GM12878 (cell line): ENCODE data around the gene PRKX. TPM values are rescaled to one million over a fixed set of nuclear protein-coding genes. Genes with fewer than 3 reads are reported as not detected.

Source experiments
- ATAC-seq: fragments of 200-7000 bp; cut with Tn5 transposase; 3 replicates; pipeline ENCODE4 v1.9.1; 2020; ENCODE audit warnings: mild to moderate bottlenecking, moderate library complexity
- BruUV-seq: library from RNA; stranded (reverse); fragments of 400-500 nt; replicated peaks from 2 replicates; lab custom pipeline; 2021; lab: Mats Ljungman, UMichigan
- CTCF ChIA-PET: fragments of 300-600 bp; sonication (Branson Sonifier 250); formaldehyde crosslinking; extraction: SDS; loops from one replicate; lab custom pipeline; 2021; ENCODE audit warnings: inconsistent platforms; lab: Yijun Ruan, JAX
- POLR2A ChIA-PET: fragments of 350-600 bp; formaldehyde crosslinking; extraction: SDS; loops from one replicate; lab custom pipeline; 2021; ENCODE audit warnings: inconsistent platforms; lab: Charles Lee
- RAD21 ChIA-PET: fragments of 300-600 bp; sonication (Branson Sonifier 250); formaldehyde crosslinking; loops from one replicate; lab custom pipeline; 2023; ENCODE audit warnings: antibody characterized with exemption; ENCODE audit not compliant: unreplicated experiment; lab: Charles Lee
- SMC1A ChIA-PET: fragments of 300-600 bp; sonication (Branson Sonifier 250); formaldehyde crosslinking; loops from one replicate; lab custom pipeline; 2023; ENCODE audit not compliant: unreplicated experiment, uncharacterized antibody; lab: Charles Lee
- DNase-seq: peaks from one replicate; pipeline ENCODE4 v3.0.0-alpha.2; 2011; ENCODE audit warnings: low read depth, low spot score
- FAIRE-seq: peaks from 3 replicates; lab custom pipeline; 2011; peaks lifted over from hg19 to GRCh38; lab: Jason Lieb, UNC
- H2AFZ ChIP-seq: 2 replicates; pipeline ENCODE4 v1.6.0; 2011; ENCODE audit warnings: low read depth, low read length, control low read depth; ENCODE audit not compliant: control insufficient read depth
- H3K27ac ChIP-seq: 2 replicates; pipeline ENCODE4 v1.5.1; 2011; ENCODE audit warnings: control low read depth; ENCODE audit not compliant: control insufficient read depth, insufficient read depth
- H3K27me3 ChIP-seq, 2 experiments: replicated peaks in 1 of 2; 2 replicates each; pipeline versions ENCODE4 v1.6.0 to v1.6.1; 2011; ENCODE audit warnings: low read length in 1 of 2; ENCODE audit not compliant: control insufficient read depth in 2 of 2, insufficient read depth in 2 of 2
- H3K36me3 ChIP-seq, 2 experiments: 2 replicates each; pipeline ENCODE4 v1.5.1; 2011; ENCODE audit warnings: low read length in 1 of 2; ENCODE audit not compliant: control insufficient read depth in 2 of 2, insufficient read depth in 2 of 2
- H3K4me1 ChIP-seq: 2 replicates; pipeline ENCODE4 v1.6.1; 2011; ENCODE audit warnings: mild to moderate bottlenecking, low read length, moderate library complexity, mixed read lengths; ENCODE audit not compliant: control insufficient read depth, insufficient read depth
- H3K4me2 ChIP-seq: 2 replicates; pipeline ENCODE4 v1.6.0; 2011; ENCODE audit warnings: control low read depth; ENCODE audit not compliant: control insufficient read depth, insufficient read depth
- H3K4me3 ChIP-seq: fragments of 200-600 bp; sonication (generic); 2 replicates; pipeline ENCODE4 v1.5.1; 2016
- H3K79me2 ChIP-seq: 2 replicates; pipeline ENCODE4 v1.6.0; 2011; ENCODE audit warnings: low read length; ENCODE audit not compliant: control insufficient read depth, insufficient read depth
- H3K9ac ChIP-seq: 2 replicates; pipeline ENCODE4 v1.8.0; 2011; ENCODE audit warnings: low read length, control low read depth, mixed read lengths; ENCODE audit not compliant: control insufficient read depth, insufficient read depth
- H3K9me3 ChIP-seq: replicated peaks from 3 replicates; pipeline ENCODE4 v1.5.1; 2011; ENCODE audit warnings: mild to moderate bottlenecking, low read length; ENCODE audit not compliant: control insufficient read depth, insufficient read depth
- H4K20me1 ChIP-seq: 2 replicates; pipeline ENCODE4 v1.6.0; 2011; ENCODE audit not compliant: control insufficient read depth, insufficient read depth
- BHLHE40 ChIP-seq, 2 experiments: fragments of 450-650 bp in 1 of 2; IDR thresholded peaks; 2 replicates each; pipeline ENCODE4 v1.6.1; 2011 to 2017; ENCODE audit warnings: low read depth in 2 of 2, borderline replicate concordance in 1 of 2, improper control_type of control experiment in 1 of 2, low read length in 1 of 2, mild to moderate bottlenecking in 1 of 2
- CEBPB ChIP-seq, 2 experiments: fragments of 150-350 bp in 1 of 2; IDR thresholded peaks; 2 replicates each; pipeline ENCODE4 v1.6.1; 2012 to 2014; ENCODE audit warnings: low read depth in 2 of 2, low read length in 2 of 2, borderline replicate concordance in 1 of 2, inconsistent platforms in 1 of 2
- CHD1 ChIP-seq: IDR thresholded peaks from 2 replicates; pipeline ENCODE4 v1.6.1; 2012; ENCODE audit warnings: low read depth, low read length, improper control_type of control experiment
- CHD4 ChIP-seq: fragments of 200-600 bp; sonication (generic); IDR thresholded peaks from 2 replicates; pipeline ENCODE4 v1.6.1; 2016; ENCODE audit warnings: mild to moderate bottlenecking
- CREB1 ChIP-seq: IDR thresholded peaks from 2 replicates; pipeline ENCODE4 v1.6.1; 2012; ENCODE audit warnings: low read depth, mild to moderate bottlenecking, inconsistent platforms
- CTCF ChIP-seq, 3 experiments: IDR thresholded peaks in 2 of 3; conservative IDR thresholded peaks in 1 of 3; 2 replicates each; pipeline ENCODE4 v1.5.1; 2011; ENCODE audit warnings: low read depth in 3 of 3, low read length in 3 of 3, mild to moderate bottlenecking in 3 of 3, control low read depth in 2 of 3, moderate library complexity in 2 of 3, inconsistent platforms in 1 of 3, mixed read lengths in 1 of 3; ENCODE audit not compliant: control insufficient read depth in 2 of 3, insufficient read depth in 1 of 3; ENCODE audit errors: extremely low read depth in 1 of 3
- EED ChIP-seq: sonication (generic); IDR thresholded peaks from 2 replicates; pipeline ENCODE4 v1.6.1; 2016; ENCODE audit warnings: antibody characterized with exemption, low read depth
- EGR1 ChIP-seq, 2 experiments: IDR thresholded peaks; 1 replicate in 1 of 2; 2 replicates in 1 of 2; pipeline ENCODE4 v1.6.1; 2011 to 2012; ENCODE audit warnings: low read depth in 2 of 2, low read length in 2 of 2, borderline replicate concordance in 1 of 2, mild to moderate bottlenecking in 1 of 2, moderate library complexity in 1 of 2
- KLF5 ChIP-seq: fragments of 450-650 bp; IDR thresholded peaks from 2 replicates; pipeline ENCODE4 v1.6.1; 2014; ENCODE audit warnings: mild to moderate bottlenecking; ENCODE audit not compliant: partially characterized antibody
- NBN ChIP-seq: fragments of 450-650 bp; IDR thresholded peaks from 2 replicates; pipeline ENCODE4 v1.6.1; 2016
- PKNOX1 ChIP-seq: fragments of 450-650 bp; IDR thresholded peaks from 2 replicates; pipeline ENCODE4 v1.6.1; 2016; ENCODE audit warnings: mild to moderate bottlenecking
- POLR2AphosphoS2 ChIP-seq: IDR thresholded peaks from 2 replicates; pipeline ENCODE4 v1.6.1; 2011; ENCODE audit warnings: low read depth, mild to moderate bottlenecking, low read length, improper control_type of control experiment, moderate library complexity
- SPI1 ChIP-seq: IDR thresholded peaks from 2 replicates; pipeline ENCODE4 v1.6.1; 2011; ENCODE audit warnings: low read depth, mild to moderate bottlenecking, low read length, moderate library complexity, borderline replicate concordance; ENCODE audit not compliant: insufficient read depth
- SUPT20H ChIP-seq: IDR thresholded peaks from 2 replicates; pipeline ENCODE4 v1.6.1; 2011; ENCODE audit warnings: low read depth, mild to moderate bottlenecking, low read length, moderate library complexity, borderline replicate concordance; ENCODE audit not compliant: control insufficient read depth
- USF2 ChIP-seq: IDR thresholded peaks from 2 replicates; pipeline ENCODE4 v1.6.1; 2011; ENCODE audit warnings: low read depth, low read length, improper control_type of control experiment, borderline replicate concordance
- ZNF217 ChIP-seq: fragments of 450-650 bp; IDR thresholded peaks from 2 replicates; pipeline ENCODE4 v1.6.1; 2017; ENCODE audit warnings: antibody characterized with exemption, mild to moderate bottlenecking
- WGBS: methylation state at CpG from one replicate; pipeline ENCODE4 v1.1.6; 2016; ENCODE audit warnings: low lambda C conversion rate; ENCODE audit not compliant: insufficient replicate concordance, insufficient coverage; ENCODE audit errors: missing lambda C conversion rate; 5-methylcytosine and 5-hydroxymethylcytosine counted together
- in situ Hi-C: fragments of 300-500 bp; cut with MboI; formaldehyde crosslinking; loops from 9 replicates; pipeline ENCODE4 v1.14.3; 2018; ENCODE audit warnings: mixed read lengths
- intact Hi-C: fragments of 100-400 bp; cut with micrococcal nuclease; formaldehyde crosslinking; loops from one replicate; pipeline ENCODE4 v1.14.2; 2022; ENCODE audit not compliant: unreplicated experiment
- polyA plus RNA-seq, 11 experiments: library from polyadenylated mRNA; depleted of rRNA in 4 of 11; unstranded in 6 of 11; stranded (reverse) in 5 of 11; fragments of >200 nt; fragmentation: Nextera tagmentation in 4 of 11; fragmentation: Illumina TruSeq in 1 of 11; extraction: Ambion mirVana in 4 of 11; extraction: Trizol in 1 of 11; gene quantifications; 1 replicate in 1 of 11; 2 replicates in 10 of 11; pipeline versions ENCODE4 v1.2.1 to v1.2.3, GENCODE V29; 2011 to 2016; ENCODE audit warnings: inconsistent platforms in 2 of 11, missing spikeins in 2 of 11, low read depth in 1 of 11
- total RNA-seq, 4 experiments: library from RNA; depleted of rRNA in 3 of 4; stranded (reverse); fragments of >200 nt in 3 of 4; fragmentation: Illumina TruSeq in 1 of 4; extraction: Trizol in 1 of 4; gene quantifications; 2 replicates each; pipeline versions ENCODE4 v1.2.1 to v1.2.3, GENCODE V29; 2013 to 2021

PRKX gene
- total and polyA plus RNA-seq, 10 of the 15 experiments (the other 5 are each of a cell fraction or from before 2014, with no cell fraction given) = 3.9 to 45.3 (median 23.9) TPM

GRCh38 chrX:3603026-3603661, 110.3 kb downstream of the PRKX start:
- Histone ChIP-seq H3K4me3 (no peak overlapping the region), H2AFZ (no peak overlapping the region), H3K36me3 (peaks cover 0 to 3% of the 10 kb centered on the region in 2 experiments; a peak in 1 of 4 replicates), H3K27me3 (no peaks in the 10 kb centered on the region), H3K79me2 (no peaks in the 10 kb centered on the region), H3K4me2 (no peak overlapping the region), H4K20me1 (no peaks in the 10 kb centered on the region), H3K27ac (no peak overlapping the region), H3K9me3 (no peaks in the 10 kb centered on the region), H3K4me1 (no peaks in the 10 kb centered on the region), H3K9ac (no peak overlapping the region)
- ChIA-PET POLR2A (no interaction called here), RAD21 (no interaction called here), CTCF (no interaction called here), SMC1A (no interaction called here)
- no peak for FAIRE-seq
- in situ Hi-C loops (no loop called here), intact Hi-C loops (no loop called here)
- TF ChIP-seq USF2 = no peak
- no peak for TF ChIP-seq EED
- no peak for TF ChIP-seq EGR1 (IDR thresholded peaks at IDR 0.05; ENCODE audit: borderline replicate concordance in 1 of 2, low read depth in 2 of 2, low read length in 2 of 2)
- TF ChIP-seq PKNOX1 = no peak
- no peak for TF ChIP-seq ZNF217
- no peak for TF ChIP-seq NBN
- no peak for TF ChIP-seq BHLHE40 (IDR thresholded peaks at IDR 0.05; ENCODE audit: borderline replicate concordance in 1 of 2, low read depth in 2 of 2, low read length in 1 of 2)
- TF ChIP-seq CREB1 = no peak
- TF ChIP-seq CHD1 = no peak
- TF ChIP-seq KLF5 = no peak
- no peak for TF ChIP-seq CHD4
- TF ChIP-seq POLR2AphosphoS2 = no peak
- TF ChIP-seq SPI1 = no peak
- TF ChIP-seq CEBPB (IDR thresholded peaks at IDR 0.05; ENCODE audit: borderline replicate concordance in 1 of 2, low read depth in 2 of 2, low read length in 2 of 2) = no peak
- TF ChIP-seq CTCF (IDR thresholded peaks at IDR 0.05 in 2 of 3, conservative IDR thresholded peaks at IDR 0.05 in 1 of 3; ENCODE audit: control insufficient read depth in 2 of 3, extremely low read depth in 1 of 3, insufficient read depth in 1 of 3, low read depth in 3 of 3, low read length in 3 of 3) = no peak
- TF ChIP-seq SUPT20H = no peak
- no peak for ATAC-seq
- DNase-seq = no peak
- 96% methylated on average over 10 of the region's 10 CpGs for WGBS
- BruUV-seq = no TSS peak
